DND-41 (cell line): ENCODE measurements around the gene CYB561D2.

Experiments used
- ATAC-seq: fragments of 200-7000 bp; cut with Tn5 transposase; 3 replicates; pipeline ENCODE4 v1.9.1; 2021; ENCODE audit warnings: low read depth; ENCODE audit not compliant: insufficient read depth
- DNase-seq: peaks from one replicate; pipeline ENCODE4 v3.0.0-alpha.2; 2020
- H2AFZ ChIP-seq: 2 replicates; pipeline ENCODE4 v1.6.0; 2012; ENCODE audit warnings: low read depth, low read length
- H3K27ac ChIP-seq: 2 replicates; pipeline ENCODE4 v1.5.1; 2012; ENCODE audit warnings: low read length, inconsistent platforms
- H3K27me3 ChIP-seq: fragments of 200-600 bp; sonication (generic); 2 replicates; pipeline ENCODE4 v1.6.0; 2012; ENCODE audit warnings: low read length, mild to moderate bottlenecking, inconsistent platforms; ENCODE audit not compliant: insufficient read depth, poor library complexity
- H3K36me3 ChIP-seq: 2 replicates; pipeline ENCODE4 v1.5.1; 2012; ENCODE audit warnings: low read length, inconsistent platforms; ENCODE audit not compliant: insufficient read depth
- H3K4me1 ChIP-seq: 2 replicates; pipeline ENCODE4 v1.5.1; 2012; ENCODE audit warnings: mild to moderate bottlenecking, low read length; ENCODE audit not compliant: insufficient read depth
- H3K4me2 ChIP-seq: 2 replicates; pipeline ENCODE4 v1.6.0; 2012; ENCODE audit warnings: mild to moderate bottlenecking, moderate library complexity, low read length, inconsistent platforms; ENCODE audit not compliant: insufficient read depth
- H3K4me3 ChIP-seq, 2 experiments: fragments of 200-600 bp in 1 of 2; shearing (Covaris generic) in 1 of 2; 2 replicates each; pipeline ENCODE4 v1.5.1; 2012 to 2016; ENCODE audit warnings: inconsistent platforms in 2 of 2, low read length in 2 of 2, mild to moderate bottlenecking in 2 of 2, low read depth in 1 of 2, moderate library complexity in 1 of 2
- H3K79me2 ChIP-seq: 2 replicates; pipeline ENCODE4 v1.6.0; 2012; ENCODE audit warnings: low read length, inconsistent platforms; ENCODE audit not compliant: insufficient read depth
- H3K9ac ChIP-seq: 2 replicates; pipeline ENCODE4 v1.6.0; 2012; ENCODE audit warnings: low read depth, mild to moderate bottlenecking, inconsistent platforms, low read length, moderate library complexity
- H3K9me3 ChIP-seq: 2 replicates; pipeline ENCODE4 v1.5.1; 2012; ENCODE audit warnings: low read length, moderate library complexity, mild to moderate bottlenecking, inconsistent platforms; ENCODE audit not compliant: insufficient read depth, severe bottlenecking
- H4K20me1 ChIP-seq: 2 replicates; pipeline ENCODE4 v1.6.0; 2012; ENCODE audit warnings: low read length; ENCODE audit not compliant: insufficient read depth
- CTCF ChIP-seq: IDR thresholded peaks from 2 replicates; pipeline ENCODE4 v1.5.1; 2012; ENCODE audit warnings: borderline replicate concordance, low read length, moderate library complexity, mild to moderate bottlenecking; ENCODE audit not compliant: poor library complexity, severe bottlenecking; ENCODE audit errors: extremely low read depth
- EZH2 ChIP-seq: IDR thresholded peaks from 3 replicates; pipeline ENCODE4 v1.6.1; 2012; ENCODE audit warnings: borderline replicate concordance, low read depth, mild to moderate bottlenecking, moderate library complexity, low read length, inconsistent platforms; ENCODE audit not compliant: severe bottlenecking

CYB561D2 gene

GRCh38 chr3:50350213-50350526 lies 492 bp upstream of the CYB561D2 start:
- Histone ChIP-seq H3K27ac (peak overlapping the region; percentile 93), H3K79me2 (peaks cover 45% of the 10 kb centered on the region)
- no peak for ATAC-seq

GRCh38 chr3:50351323-50351697 lies 648 bp downstream of the CYB561D2 start:
- Histone ChIP-seq H3K9me3 (no peaks in the 10 kb centered on the region), H3K79me2 (peaks cover 57% of the 10 kb centered on the region), H3K36me3 (peaks cover 64% of the 10 kb centered on the region), H3K4me2 (peak overlapping the region; percentile 89), H2AFZ (peak overlapping the region; percentile 90; the same call in 1 of the 2 replicates), H3K27ac (peak overlapping the region; percentile 93), H3K27me3 (no peaks in the 10 kb centered on the region), H3K9ac (peak overlapping the region; percentile 61), H3K4me3 (peak overlapping the region; percentile 26 to 76), H4K20me1 (peaks cover 35% of the 10 kb centered on the region), H3K4me1 (peaks cover 47% of the 10 kb centered on the region)
- TF ChIP-seq CTCF, result no peak
- TF ChIP-seq EZH2, result no peak
- ATAC-seq (0 out of 3 replicates have a peak, but pooled peaks have one; percentile 0), DNase-seq (no peak)

More at GRCh38 chr3:50350213-50350526, 492 bp upstream of the CYB561D2 start:
- Histone ChIP-seq H3K36me3 (peaks cover 53% of the 10 kb centered on the region), H3K9me3 (no peaks in the 10 kb centered on the region), H3K4me1 (peaks cover 37% of the 10 kb centered on the region), H3K4me2 (peak overlapping the region; percentile 89), H2AFZ (peak overlapping the region; percentile 90), H3K27me3 (no peaks in the 10 kb centered on the region), H3K4me3 (peak overlapping the region; percentile 26 to 76), H3K9ac (peak overlapping the region; percentile 61), H4K20me1 (peaks cover 24% of the 10 kb centered on the region)
- no peak for TF ChIP-seq EZH2
- TF ChIP-seq CTCF, result no peak
- no peak for DNase-seq

GRCh38 chr3:50352781-50353180 lies 2.1 kb downstream of the CYB561D2 start:
- Histone ChIP-seq H3K4me1 (peaks cover 62% of the 10 kb centered on the region), H4K20me1 (peaks cover 50% of the 10 kb centered on the region), H3K4me3 (no peak overlapping the region), H3K27ac (no peak overlapping the region), H3K9ac (no peak overlapping the region), H3K27me3 (no peaks in the 10 kb centered on the region), H3K36me3 (peaks cover 73% of the 10 kb centered on the region), H3K4me2 (no peak overlapping the region), H2AFZ (no peak overlapping the region), H3K79me2 (peaks cover 72% of the 10 kb centered on the region), H3K9me3 (no peaks in the 10 kb centered on the region)
- TF ChIP-seq CTCF (peak; percentile 47), EZH2 (no peak)
- ATAC-seq (no peak), DNase-seq (no peak)
